IMR-90 (cell line): Measurements from ENCODE around the gene FKTN. TPM values are rescaled to one million over a fixed set of nuclear protein-coding genes. Genes with fewer than 3 reads are reported as not detected.

Experiments used
- ATAC-seq: fragments of 200-7000 bp; cut with Tn5 transposase; 2 replicates; pipeline ENCODE4 v1.9.1; 2020; ENCODE audit warnings: low read depth, mild to moderate bottlenecking, moderate library complexity
- BruUV-seq: library from RNA; stranded (reverse); fragments of 400-500 nt; replicated peaks from 2 replicates; lab custom pipeline; 2021; lab: Mats Ljungman, UMichigan
- CTCF ChIA-PET: fragments of 300-600 bp; formaldehyde crosslinking; extraction: SDS; loops from one replicate; lab custom pipeline; 2021; ENCODE audit warnings: antibody characterized with exemption; lab: Yijun Ruan, JAX
- POLR2A ChIA-PET: fragments of 300-600 bp; sonication (Branson Sonifier 250); formaldehyde crosslinking; loops from one replicate; lab custom pipeline; 2022; ENCODE audit warnings: antibody characterized with exemption; ENCODE audit not compliant: unreplicated experiment; lab: Charles Lee
- DNase-seq: peaks from one replicate; pipeline ENCODE4 v3.0.0; 2013
- H2AFZ ChIP-seq: replicated peaks from 2 replicates; pipeline ENCODE3; 2013; ENCODE audit warnings: low read length, mild to moderate bottlenecking; ENCODE audit not compliant: poor library complexity
- H2AK5ac ChIP-seq: 2 replicates; pipeline ENCODE4 v1.6.1; 2013; ENCODE audit warnings: low read depth, low read length, inconsistent platforms
- H2AK9ac ChIP-seq: replicated peaks from 2 replicates; pipeline ENCODE3; 2013; ENCODE audit warnings: mild to moderate bottlenecking, low read depth, low read length, moderate library complexity; ENCODE audit not compliant: poor library complexity
- H2BK120ac ChIP-seq: 2 replicates; pipeline ENCODE4 v1.6.1; 2013; ENCODE audit warnings: low read depth, low read length, inconsistent platforms
- H2BK15ac ChIP-seq: 3 replicates; pipeline ENCODE4 v1.6.1; 2013; ENCODE audit warnings: low read depth, low read length, inconsistent platforms
- H2BK20ac ChIP-seq: 2 replicates; pipeline ENCODE4 v1.6.1; 2013; ENCODE audit warnings: low read depth, mild to moderate bottlenecking, inconsistent platforms, low read length, moderate library complexity
- H2BK5ac ChIP-seq: 2 replicates; pipeline ENCODE4 v1.6.1; 2013; ENCODE audit warnings: mild to moderate bottlenecking, low read depth, low read length, inconsistent platforms; ENCODE audit not compliant: poor library complexity, severe bottlenecking
- H3K14ac ChIP-seq: replicated peaks from 2 replicates; pipeline ENCODE4 v1.6.1; 2013; ENCODE audit warnings: low read depth, low read length, inconsistent platforms
- H3K18ac ChIP-seq: 2 replicates; pipeline ENCODE4 v1.6.1; 2013; ENCODE audit warnings: low read depth, low read length, control low read depth
- H3K23ac ChIP-seq: 2 replicates; pipeline ENCODE4 v1.6.1; 2013; ENCODE audit warnings: low read depth, low read length, inconsistent platforms
- H3K27ac ChIP-seq: 2 replicates; pipeline ENCODE4 v1.5.1; 2013; ENCODE audit warnings: mild to moderate bottlenecking, control low read depth, low read length; ENCODE audit not compliant: insufficient read depth
- H3K27me3 ChIP-seq: 2 replicates; pipeline ENCODE4 v1.6.1; 2013; ENCODE audit warnings: low read length; ENCODE audit not compliant: control insufficient read depth, insufficient read depth
- H3K36me3 ChIP-seq: 2 replicates; pipeline ENCODE4 v1.6.1; 2013; ENCODE audit warnings: low read length, mixed read lengths; ENCODE audit not compliant: control insufficient read depth, insufficient read depth
- H3K4ac ChIP-seq: 2 replicates; pipeline ENCODE4 v1.6.1; 2013; ENCODE audit warnings: low read depth, low read length, inconsistent platforms
- H3K4me1 ChIP-seq: 2 replicates; pipeline ENCODE4 v1.6.1; 2013; ENCODE audit warnings: low read length, mixed read lengths; ENCODE audit not compliant: control insufficient read depth, insufficient read depth
- H3K4me2 ChIP-seq: 2 replicates; pipeline ENCODE4 v1.6.1; 2013; ENCODE audit warnings: low read depth, mild to moderate bottlenecking, control low read depth, low read length, moderate library complexity
- H3K4me3 ChIP-seq: 2 replicates; pipeline ENCODE4 v1.5.1; 2013; ENCODE audit warnings: low read depth, mild to moderate bottlenecking, control low read depth, low read length, moderate library complexity; ENCODE audit not compliant: insufficient read depth
- H3K56ac ChIP-seq: 2 replicates; pipeline ENCODE4 v1.6.1; 2013; ENCODE audit warnings: low read length, inconsistent platforms; ENCODE audit not compliant: insufficient read depth; ENCODE audit errors: extremely low read depth
- H3K79me1 ChIP-seq, 2 experiments: 2 replicates each; pipeline ENCODE4 v1.6.1; 2013; ENCODE audit warnings: low read length in 2 of 2, inconsistent platforms in 1 of 2, low read depth in 1 of 2
- H3K9ac ChIP-seq: 2 replicates; pipeline ENCODE4 v1.6.1; 2013; ENCODE audit warnings: low read depth, low read length, control low read depth
- H3K9me1 ChIP-seq: 2 replicates; pipeline ENCODE4 v1.6.1; 2013; ENCODE audit warnings: low read length, inconsistent platforms; ENCODE audit not compliant: insufficient read depth
- H3K9me3 ChIP-seq: 2 replicates; pipeline ENCODE4 v1.6.1; 2013; ENCODE audit warnings: low read length; ENCODE audit not compliant: control insufficient read depth, insufficient read depth
- H4K20me1 ChIP-seq: 2 replicates; pipeline ENCODE4 v1.6.1; 2013; ENCODE audit warnings: low read length, inconsistent platforms; ENCODE audit not compliant: insufficient read depth
- H4K5ac ChIP-seq: 2 replicates; pipeline ENCODE4 v1.6.1; 2013; ENCODE audit warnings: mild to moderate bottlenecking, low read depth, low read length, control low read depth
- H4K8ac ChIP-seq, 2 experiments: 2 replicates each; pipeline ENCODE4 v1.6.1; 2013; ENCODE audit warnings: low read depth in 2 of 2, low read length in 2 of 2, control low read depth in 1 of 2, inconsistent platforms in 1 of 2
- H4K91ac ChIP-seq: 2 replicates; pipeline ENCODE4 v1.6.1; 2013; ENCODE audit warnings: low read depth, low read length, inconsistent platforms; ENCODE audit not compliant: insufficient read depth
- BHLHE40 ChIP-seq: fragments of 150-350 bp; IDR thresholded peaks from 2 replicates; pipeline ENCODE4 v1.6.1; 2016; ENCODE audit warnings: mild to moderate bottlenecking, low read depth, low read length
- CEBPB ChIP-seq: IDR thresholded peaks from 2 replicates; pipeline ENCODE4 v1.6.1; 2012; ENCODE audit warnings: low read depth, low read length, improper control_type of control experiment
- CHD1 ChIP-seq: IDR thresholded peaks from 2 replicates; pipeline ENCODE4 v1.6.1; 2012; ENCODE audit warnings: low read depth, low read length, improper control_type of control experiment
- CTCF ChIP-seq: conservative IDR thresholded peaks from 2 replicates; pipeline ENCODE4 v1.5.1; 2012; ENCODE audit warnings: mild to moderate bottlenecking, low read depth, low read length, improper control_type of control experiment
- FOS ChIP-seq: fragments of 150-350 bp; IDR thresholded peaks from 2 replicates; pipeline ENCODE4 v1.6.1; 2016; ENCODE audit warnings: low read depth, low read length
- MAFK ChIP-seq: IDR thresholded peaks from 2 replicates; pipeline ENCODE4 v1.6.1; 2012; ENCODE audit warnings: low read depth, low read length, improper control_type of control experiment
- MAZ ChIP-seq: IDR thresholded peaks from 2 replicates; pipeline ENCODE4 v1.6.1; 2012; ENCODE audit warnings: low read depth, mild to moderate bottlenecking, low read length, improper control_type of control experiment, moderate library complexity, borderline replicate concordance
- MXI1 ChIP-seq: IDR thresholded peaks from 2 replicates; pipeline ENCODE4 v1.6.1; 2012; ENCODE audit warnings: low read depth, mild to moderate bottlenecking, low read length, moderate library complexity, borderline replicate concordance
- NFE2L2 ChIP-seq: fragments of 150-350 bp; IDR thresholded peaks from 2 replicates; pipeline ENCODE4 v1.6.1; 2016; ENCODE audit warnings: low read depth, mild to moderate bottlenecking, low read length
- POLR2A ChIP-seq: IDR thresholded peaks from 2 replicates; pipeline ENCODE4 v1.6.1; 2012; ENCODE audit warnings: mild to moderate bottlenecking, low read depth, low read length
- RAD21 ChIP-seq: IDR thresholded peaks from 2 replicates; pipeline ENCODE4 v1.6.1; 2012; ENCODE audit warnings: low read length, improper control_type of control experiment
- RCOR1 ChIP-seq: IDR thresholded peaks from 2 replicates; pipeline ENCODE4 v1.6.1; 2012; ENCODE audit warnings: mild to moderate bottlenecking, low read length, improper control_type of control experiment; ENCODE audit not compliant: insufficient replicate concordance
- RFX5 ChIP-seq: IDR thresholded peaks from 2 replicates; pipeline ENCODE4 v1.8.0; 2012; ENCODE audit warnings: low read depth, mild to moderate bottlenecking, low read length, moderate library complexity
- SMC3 ChIP-seq: fragments of 150-350 bp; IDR thresholded peaks from 2 replicates; pipeline ENCODE4 v1.6.1; 2016; ENCODE audit warnings: low read depth, mild to moderate bottlenecking, antibody characterized with exemption, low read length, moderate library complexity
- USF2 ChIP-seq: fragments of 150-350 bp; IDR thresholded peaks from 2 replicates; pipeline ENCODE4 v1.6.1; 2017; ENCODE audit warnings: mild to moderate bottlenecking, antibody characterized with exemption, low read length, low read depth
- WGBS, 2 experiments: methylation state at CpG; one replicate each; pipeline versions ENCODE4 v1.1.5 to v1.1.7; 2013; ENCODE audit warnings: missing lambda C conversion rate in 2 of 2; ENCODE audit not compliant: insufficient read length in 1 of 2; ENCODE audit errors: extremely low coverage in 2 of 2; 5-methylcytosine and 5-hydroxymethylcytosine counted together
- dilution Hi-C: fragments of 300-500 bp; cut with HindIII; formaldehyde crosslinking; loops from one replicate; pipeline ENCODE4 v1.14.3; 2018; ENCODE audit warnings: low sequenced_read_pairs; ENCODE audit not compliant: unreplicated experiment
- in situ Hi-C: fragments of 300-500 bp; cut with MboI; formaldehyde crosslinking; loops from 3 replicates; pipeline ENCODE4 v1.14.3; 2019; ENCODE audit warnings: low sequenced_read_pairs, inconsistent platforms, mixed read lengths
- intact Hi-C: fragments of 100-400 bp; cut with micrococcal nuclease; formaldehyde crosslinking; loops from 2 replicates; pipeline ENCODE4 v1.10.0; 2022
- polyA plus RNA-seq, 3 experiments: library from polyadenylated mRNA; depleted of rRNA; stranded (reverse); fragments of >200 nt; gene quantifications; 2 replicates each; pipeline ENCODE4 v1.2.3, GENCODE V29; 2012; ENCODE audit warnings: low replicate concordance in 1 of 3
- total RNA-seq: library from RNA; depleted of rRNA; stranded (reverse); fragments of >200 nt; gene quantifications from 2 replicates; pipeline ENCODE4 v1.2.3, GENCODE V29; 2012
- TF ChIP-seq, protein P1 (sequence below): fragments of 150-350 bp; IDR thresholded peaks from 2 replicates; pipeline ENCODE4 v1.6.1; 2016; ENCODE audit warnings: low read depth, mild to moderate bottlenecking, low read length, moderate library complexity, borderline replicate concordance

The FKTN gene
- total and polyA plus RNA-seq, 2 of the 4 experiments (the other 2 are of a cell fraction): 8.6 to 20.3 TPM

DNA sequence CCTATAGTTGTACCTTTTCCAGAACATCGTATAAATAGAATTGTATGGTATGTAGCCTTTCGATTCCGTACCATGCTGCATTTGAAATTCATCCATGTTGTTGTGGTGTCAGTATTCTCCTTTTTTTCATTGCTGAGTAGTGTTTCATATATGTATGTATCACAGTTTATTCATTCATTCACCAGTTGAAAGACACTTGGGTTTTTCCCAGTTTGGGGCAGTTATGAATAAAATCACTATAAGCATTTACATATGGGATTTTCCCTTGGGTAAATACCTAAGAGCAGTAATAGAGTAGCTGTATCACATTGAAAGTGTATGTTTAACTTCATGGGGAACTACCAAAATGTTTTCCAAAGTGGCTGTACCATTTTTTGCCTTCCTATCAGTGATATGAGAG, 16.1 kb upstream of the FKTN start:
- POLR2A ChIA-PET: no interaction called here
- Histone ChIP-seq H3K9me1 (no peaks in the 10 kb centered on the region), H4K5ac (no peak overlapping the region), H3K27ac (no peak overlapping the region), H3K56ac (no peak overlapping the region), H2BK15ac (no peak overlapping the region), H4K91ac (no peak overlapping the region), H3K4me1 (no peaks in the 10 kb centered on the region), H2BK120ac (no peak overlapping the region), H2BK20ac (no peak overlapping the region), H3K36me3 (0 out of 2 replicates have a peak, but pooled peaks cover 2% of the 10 kb centered on the region), H3K9ac (no peak overlapping the region), H3K18ac (no peak overlapping the region), H3K79me1 (0 out of 4 replicates have a peak, but pooled peaks cover 0 to 5% of the 10 kb centered on the region in 2 experiments), H3K9me3 (no peaks in the 10 kb centered on the region), H2AK5ac (no peak overlapping the region), H3K4ac (no peak overlapping the region), H4K20me1 (no peaks in the 10 kb centered on the region), H3K14ac (no peak overlapping the region), H3K23ac (no peak overlapping the region), H2BK5ac (no peak overlapping the region), H2AFZ (no peak overlapping the region), H2AK9ac (no peak overlapping the region), H3K4me3 (no peak overlapping the region), H4K8ac (no peak overlapping the region), H3K4me2 (no peak overlapping the region), H3K27me3 (no peaks in the 10 kb centered on the region)
- in situ Hi-C loops: no loop called here
- CTCF ChIA-PET: no interaction called here
- DNase-seq (no peak), ATAC-seq (no peak)
- TF ChIP-seq RCOR1 (no peak), MAFK (no peak), CEBPB (no peak), RAD21 (no peak), CHD1 (no peak), FOS (no peak), MXI1 (no peak), USF2 (no peak), BHLHE40 (no peak), POLR2A (no peak), CTCF (no peak), NFE2L2 (no peak), MAZ (no peak), SMC3 (no peak), RFX5 (no peak)
- TF ChIP-seq, protein P1, sequence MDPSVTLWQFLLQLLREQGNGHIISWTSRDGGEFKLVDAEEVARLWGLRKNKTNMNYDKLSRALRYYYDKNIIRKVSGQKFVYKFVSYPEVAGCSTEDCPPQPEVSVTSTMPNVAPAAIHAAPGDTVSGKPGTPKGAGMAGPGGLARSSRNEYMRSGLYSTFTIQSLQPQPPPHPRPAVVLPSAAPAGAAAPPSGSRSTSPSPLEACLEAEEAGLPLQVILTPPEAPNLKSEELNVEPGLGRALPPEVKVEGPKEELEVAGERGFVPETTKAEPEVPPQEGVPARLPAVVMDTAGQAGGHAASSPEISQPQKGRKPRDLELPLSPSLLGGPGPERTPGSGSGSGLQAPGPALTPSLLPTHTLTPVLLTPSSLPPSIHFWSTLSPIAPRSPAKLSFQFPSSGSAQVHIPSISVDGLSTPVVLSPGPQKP: no peak
- no TSS peak for BruUV-seq
- dilution Hi-C loops: no loop called here
- WGBS, 2 experiments: no CpG with 5 or more reads among the region's 3 CpGs
- intact Hi-C loops: no loop called here
